Body of pancreas (tissue), 4 donors: ENCODE data around the gene HACD1. TPM values are rescaled to one million over a fixed set of nuclear protein-coding genes. Genes with fewer than 3 reads are reported as not detected.

Source experiments
- ATAC-seq: fragments of 150-250 bp; one replicate; pipeline ENCODE4 v1.9.1; 2016
- DNase-seq, 4 donors: peaks; one replicate each; pipeline ENCODE4 v3.0.0-alpha.2; 2019
- H3K27ac ChIP-seq, 4 donors: fragments of 200-600 bp; sonication (generic); 1 replicate in 3 of 4; 2 replicates in 1 of 4; pipeline versions ENCODE4 v1.5.1 to v1.6.1; 2016 to 2019; ENCODE audit warnings: mild to moderate bottlenecking in 1 of 4, mixed read lengths in 1 of 4, moderate library complexity in 1 of 4
- H3K27me3 ChIP-seq, 2 donors: fragments of 200-600 bp; sonication (generic); one replicate each; pipeline ENCODE4 v1.6.0; 2016; ENCODE audit warnings: mild to moderate bottlenecking in 1 of 2
- H3K36me3 ChIP-seq, 2 donors: fragments of 200-600 bp; sonication (generic); replicated peaks in 1 of 2; 2 replicates each; pipeline ENCODE4 v1.5.1; 2016; ENCODE audit warnings: low read depth in 2 of 2; ENCODE audit not compliant: insufficient read depth in 1 of 2
- H3K4me1 ChIP-seq: fragments of 200-600 bp; sonication (generic); one replicate; pipeline ENCODE4 v1.6.0; 2016
- H3K4me3 ChIP-seq, 2 donors: fragments of 200-600 bp; sonication (generic); 1 replicate in 1 of 2; 2 replicates in 1 of 2; pipeline ENCODE4 v1.5.1; 2016 to 2019
- H3K9me3 ChIP-seq, 3 donors: fragments of 200-600 bp; sonication (generic); 1 replicate in 2 of 3; 2 replicates in 1 of 3; pipeline ENCODE4 v1.5.1; 2016
- CTCF ChIP-seq, 7 experiments: fragments of 450-650 bp in 4 of 7; fragments of 200-600 bp in 3 of 7; sonication (generic) in 3 of 7; IDR thresholded peaks; one replicate each; pipeline ENCODE4 v1.5.1; 2016 to 2019; ENCODE audit warnings: antibody characterized with exemption in 7 of 7
- POLR2A ChIP-seq, 3 donors: fragments of 450-650 bp; IDR thresholded peaks; one replicate each; pipeline ENCODE4 v1.6.1; 2016; ENCODE audit warnings: antibody characterized with exemption in 3 of 3, mild to moderate bottlenecking in 2 of 3
- WGBS, 2 donors: methylation state at CpG; one replicate each; pipeline ENCODE4 v1.1.5; 2017; 5-methylcytosine and 5-hydroxymethylcytosine counted together
- intact Hi-C: fragments of 100-400 bp; cut with DNase I; formaldehyde crosslinking; loops from one replicate; pipeline ENCODE4 v1.15.1; 2023
- total RNA-seq, 2 donors: library from RNA; depleted of rRNA; stranded (reverse); fragments of >200 nt; gene quantifications; one replicate each; pipeline ENCODE4 v1.1.0, GENCODE V29; 2016

The HACD1 gene
- total RNA-seq, 2 donors from 2014 or later: 1.0 to 4.9 TPM

DNA sequence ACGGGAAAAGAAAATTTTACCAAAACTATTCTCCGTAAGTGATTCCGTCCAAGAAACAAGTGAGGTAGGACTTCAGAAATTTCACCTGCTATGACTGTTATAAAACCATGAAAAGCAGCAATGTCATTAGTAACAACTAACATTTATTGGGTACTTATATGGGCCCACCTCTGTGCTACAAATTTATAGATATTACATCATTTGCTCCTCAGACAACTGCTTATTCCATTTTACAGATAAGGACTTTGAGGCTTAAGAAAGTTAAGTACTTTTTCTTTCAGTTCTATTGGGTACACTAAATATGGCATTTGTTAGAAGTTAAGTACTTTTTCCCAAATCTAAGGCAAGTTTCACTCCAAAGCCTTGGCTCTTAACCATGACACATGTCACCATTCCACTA is 36.3 kb downstream of the HACD1 start:
- H3K27me3 ChIP-seq: no peaks in the 10 kb centered on the region
- no peaks in the 10 kb centered on the region for H3K9me3 ChIP-seq
- intact Hi-C loops: no loop called here
- 72 to 82% methylated on average over 3 of the region's 3 CpGs for WGBS, 2 donors
- no peak overlapping the region for H3K4me3 ChIP-seq
- DNase-seq (no peak), ATAC-seq (no peak)
- H3K4me1 ChIP-seq: no peaks in the 10 kb centered on the region
- no peaks in the 10 kb centered on the region for H3K36me3 ChIP-seq
- no peak overlapping the region for H3K27ac ChIP-seq
- no peak for TF ChIP-seq POLR2A (IDR thresholded peaks at IDR 0.05)
- no peak for TF ChIP-seq CTCF (IDR thresholded peaks at IDR 0.05)

GRCh38 chr10:17578603-17579002 is 38.6 kb downstream of the HACD1 start:
- DNase-seq (no peak), ATAC-seq (no peak)
- Histone ChIP-seq H3K27ac (no peak overlapping the region), H3K4me3 (no peak overlapping the region), H3K4me1 (no peaks in the 10 kb centered on the region), H3K36me3 (no peaks in the 10 kb centered on the region), H3K9me3 (no peaks in the 10 kb centered on the region), H3K27me3 (no peaks in the 10 kb centered on the region)
- WGBS, 2 donors: 56 to 67% methylated on average over 2 of the region's 2 CpGs
- no peak for TF ChIP-seq CTCF (IDR thresholded peaks at IDR 0.05)
- no peak for TF ChIP-seq POLR2A (IDR thresholded peaks at IDR 0.05)
- intact Hi-C loops: no loop called here

- intact Hi-C loops: no loop called here
Measured at GRCh38 chr10:17576768-17577167, 40.4 kb downstream of the HACD1 start.

DNA sequence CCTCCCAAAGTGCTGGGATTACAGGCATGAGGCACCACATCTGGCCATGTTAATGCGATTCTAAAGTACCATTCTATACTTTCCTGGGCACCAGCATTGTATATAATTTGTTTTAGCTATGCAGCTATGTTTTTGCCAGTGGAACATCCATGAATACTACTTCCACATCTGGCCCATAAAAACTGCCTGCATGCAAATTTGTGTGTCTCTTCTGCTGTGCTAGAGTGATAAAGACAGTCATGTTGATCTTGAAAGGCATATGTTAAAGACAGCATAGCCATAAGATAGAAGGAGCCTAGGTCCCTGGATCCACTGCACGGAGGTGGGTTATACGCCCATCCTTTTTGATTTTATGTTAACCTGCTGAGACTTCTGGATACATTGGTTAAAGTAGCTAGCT is 52.3 kb downstream of the HACD1 start:
- TF ChIP-seq POLR2A (IDR thresholded peaks at IDR 0.05) (no peak), CTCF (IDR thresholded peaks at IDR 0.05) (no peak)
- 93 to 94% methylated on average over 3 of the region's 3 CpGs for WGBS, 2 donors

More at GRCh38 chr10:17576768-17577167, 40.4 kb downstream of the HACD1 start:
- ATAC-seq (no peak), DNase-seq (no peak)
- WGBS, 2 donors: 42 to 46% methylated on average over 3 of the region's 3 CpGs
- H3K4me1 ChIP-seq: no peaks in the 10 kb centered on the region
- H3K9me3 ChIP-seq: no peaks in the 10 kb centered on the region
- no peak overlapping the region for H3K27ac ChIP-seq
- no peak for TF ChIP-seq POLR2A (IDR thresholded peaks at IDR 0.05)
- TF ChIP-seq CTCF (IDR thresholded peaks at IDR 0.05): no peak
- H3K36me3 ChIP-seq: no peaks in the 10 kb centered on the region
- no peaks in the 10 kb centered on the region for H3K27me3 ChIP-seq
- no peak overlapping the region for H3K4me3 ChIP-seq

GRCh38 chr10:17563452-17563851 is 53.7 kb downstream of the HACD1 start:
- ATAC-seq: no peak

More for the DNA sequence above, 52.3 kb downstream of the HACD1 start:
- Histone ChIP-seq H3K9me3 (no peaks in the 10 kb centered on the region), H3K4me1 (no peaks in the 10 kb centered on the region), H3K27me3 (no peaks in the 10 kb centered on the region), H3K4me3 (no peak overlapping the region), H3K27ac (no peak overlapping the region), H3K36me3 (no peaks in the 10 kb centered on the region)
- no peak for DNase-seq
- intact Hi-C loops: no loop called here
- no peak for ATAC-seq

More at GRCh38 chr10:17563452-17563851, 53.7 kb downstream of the HACD1 start:
- no peaks in the 10 kb centered on the region for H3K27me3 ChIP-seq
- WGBS, 2 donors: 44 to 50% methylated on average over 4 of the region's 4 CpGs
- H3K36me3 ChIP-seq: no peaks in the 10 kb centered on the region
- no peaks in the 10 kb centered on the region for H3K4me1 ChIP-seq
- no peak overlapping the region for H3K4me3 ChIP-seq
- intact Hi-C loops: no loop called here
- no peaks in the 10 kb centered on the region for H3K9me3 ChIP-seq
- no peak for DNase-seq
- TF ChIP-seq POLR2A (IDR thresholded peaks at IDR 0.05) (no peak), CTCF (IDR thresholded peaks at IDR 0.05) (no peak)
- no peak overlapping the region for H3K27ac ChIP-seq
